HG02885 (cell line): ENCODE measurements around the gene L3MBTL1.

Experiments
- ATAC-seq: cut with Tn5 transposase; IDR thresholded peaks from one replicate; pipeline ENCODE4 v1.9.1; 2021; ENCODE audit warnings: mild to moderate bottlenecking; ENCODE audit not compliant: unreplicated experiment, poor library complexity

L3MBTL1 gene

DNA sequence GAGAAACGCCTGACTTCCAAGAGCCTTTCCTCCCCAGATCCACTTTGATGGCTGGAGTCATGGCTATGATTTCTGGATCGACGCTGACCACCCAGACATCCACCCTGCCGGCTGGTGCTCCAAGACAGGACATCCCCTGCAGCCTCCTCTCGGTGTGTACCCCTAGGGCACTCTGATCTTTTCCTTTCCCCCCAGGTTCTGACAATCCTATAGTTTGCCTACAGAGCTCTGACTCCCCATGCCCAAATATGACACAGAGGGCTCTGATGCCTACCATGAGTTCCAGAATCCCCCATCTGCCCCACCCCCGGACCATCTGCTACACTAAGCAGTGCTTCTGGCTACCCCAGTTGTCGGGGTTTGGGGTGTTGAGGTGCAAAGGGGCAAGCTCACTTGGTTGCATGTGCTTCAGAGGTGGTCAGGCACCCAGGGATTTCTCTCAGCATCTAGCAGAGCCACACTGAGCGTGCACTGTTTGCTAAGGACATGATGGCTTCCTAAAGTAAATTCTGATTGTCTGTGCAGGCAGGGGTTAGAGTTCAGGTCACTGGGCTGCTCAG lies 27.4 kb downstream of the L3MBTL1 start:
- ATAC-seq = no peak

DNA sequence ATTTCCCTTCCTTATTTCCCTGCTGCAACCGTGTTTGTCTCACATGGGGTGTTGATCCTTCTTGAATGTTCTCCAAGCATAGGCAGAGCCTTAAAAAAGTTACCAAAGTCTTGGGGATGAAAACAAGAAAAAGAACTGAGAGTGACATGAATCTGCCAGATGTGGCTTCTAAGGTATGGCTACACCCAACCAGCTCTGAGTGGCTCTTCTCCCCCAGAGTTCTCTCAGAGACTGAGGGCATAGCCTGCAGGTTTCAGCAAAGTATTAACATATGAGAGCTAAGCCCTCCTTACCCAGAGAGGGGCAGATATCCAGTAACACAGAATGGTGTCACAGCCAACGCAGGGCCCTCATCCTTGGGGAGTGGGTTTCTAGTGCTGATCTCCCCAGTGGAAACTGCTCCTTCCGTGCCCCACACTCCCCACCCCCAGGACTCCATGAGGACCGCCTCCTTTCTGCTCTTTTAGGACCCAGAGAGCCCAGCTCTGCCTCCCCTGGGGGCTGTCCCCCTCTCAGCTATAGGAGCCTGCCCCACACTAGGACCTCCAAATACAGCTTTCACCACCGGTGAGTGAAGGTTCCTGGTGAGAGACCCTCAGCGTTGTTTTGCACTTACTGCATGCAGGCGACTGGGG lies 28.0 kb downstream of the L3MBTL1 start:
- no peak for ATAC-seq

DNA sequence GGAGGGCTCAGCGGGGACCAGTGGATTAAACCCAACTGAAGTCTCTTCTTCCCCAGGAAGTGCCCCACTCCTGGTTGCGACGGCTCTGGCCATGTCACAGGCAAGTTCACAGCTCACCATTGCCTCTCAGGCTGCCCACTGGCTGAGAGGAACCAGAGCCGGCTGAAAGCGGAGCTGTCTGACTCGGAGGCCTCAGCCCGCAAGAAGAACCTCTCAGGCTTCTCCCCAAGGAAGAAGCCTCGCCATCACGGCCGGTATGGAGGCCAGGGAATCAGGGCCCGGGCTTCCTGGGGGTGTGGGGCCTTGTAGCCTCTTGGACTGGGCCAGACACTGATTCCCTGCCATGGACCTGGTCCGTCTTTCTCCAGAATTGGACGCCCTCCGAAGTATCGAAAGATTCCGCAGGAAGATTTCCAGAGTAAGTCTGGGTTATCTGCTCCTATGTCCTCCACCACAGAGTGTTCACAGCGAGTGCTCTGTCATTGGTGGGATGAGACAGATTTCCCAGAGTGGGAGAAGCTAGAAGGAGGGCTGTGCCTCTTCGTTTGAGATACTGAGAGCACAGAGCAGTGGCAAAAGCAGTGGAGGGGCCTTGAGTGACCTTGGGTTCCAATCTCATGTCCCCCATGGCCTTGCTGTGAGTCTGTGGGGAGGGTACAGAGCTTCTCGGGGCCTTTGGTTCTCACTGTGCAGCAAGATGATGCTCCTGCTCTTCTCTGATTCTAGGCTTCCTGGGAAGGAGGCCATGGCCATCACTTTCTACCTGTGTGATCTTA lies 28.7 kb downstream of the L3MBTL1 start:
- no peak for ATAC-seq

DNA sequence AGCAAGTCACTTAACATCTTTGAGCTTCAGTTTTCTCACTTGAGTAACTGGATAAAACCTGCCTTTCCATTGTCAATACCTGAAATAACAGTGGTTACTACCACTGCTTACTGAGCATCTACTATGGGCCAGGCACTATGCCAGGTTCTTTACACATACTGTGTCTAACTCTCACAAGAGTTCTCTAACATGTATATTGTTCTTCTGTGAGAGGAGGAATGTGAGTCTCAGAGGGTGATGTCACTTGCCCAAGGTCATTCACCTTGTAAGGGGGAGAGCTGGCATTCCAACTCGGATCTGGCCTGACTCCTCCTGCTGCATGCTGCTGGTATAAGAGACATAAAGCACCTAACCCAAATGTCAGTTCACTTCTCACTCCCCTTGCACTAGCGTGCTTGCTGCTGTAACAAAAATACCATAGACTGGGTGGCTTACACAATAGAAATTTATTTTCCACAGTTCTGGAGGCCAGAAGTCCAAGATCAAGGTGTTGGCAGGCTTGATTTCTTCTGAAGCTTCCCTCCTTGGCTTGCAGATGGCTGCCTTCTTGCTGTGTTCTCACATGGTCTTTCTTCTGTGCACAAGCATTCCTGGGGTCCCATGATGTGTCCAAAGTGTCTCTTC lies 29.4 kb downstream of the L3MBTL1 start:
- ATAC-seq = no peak

DNA sequence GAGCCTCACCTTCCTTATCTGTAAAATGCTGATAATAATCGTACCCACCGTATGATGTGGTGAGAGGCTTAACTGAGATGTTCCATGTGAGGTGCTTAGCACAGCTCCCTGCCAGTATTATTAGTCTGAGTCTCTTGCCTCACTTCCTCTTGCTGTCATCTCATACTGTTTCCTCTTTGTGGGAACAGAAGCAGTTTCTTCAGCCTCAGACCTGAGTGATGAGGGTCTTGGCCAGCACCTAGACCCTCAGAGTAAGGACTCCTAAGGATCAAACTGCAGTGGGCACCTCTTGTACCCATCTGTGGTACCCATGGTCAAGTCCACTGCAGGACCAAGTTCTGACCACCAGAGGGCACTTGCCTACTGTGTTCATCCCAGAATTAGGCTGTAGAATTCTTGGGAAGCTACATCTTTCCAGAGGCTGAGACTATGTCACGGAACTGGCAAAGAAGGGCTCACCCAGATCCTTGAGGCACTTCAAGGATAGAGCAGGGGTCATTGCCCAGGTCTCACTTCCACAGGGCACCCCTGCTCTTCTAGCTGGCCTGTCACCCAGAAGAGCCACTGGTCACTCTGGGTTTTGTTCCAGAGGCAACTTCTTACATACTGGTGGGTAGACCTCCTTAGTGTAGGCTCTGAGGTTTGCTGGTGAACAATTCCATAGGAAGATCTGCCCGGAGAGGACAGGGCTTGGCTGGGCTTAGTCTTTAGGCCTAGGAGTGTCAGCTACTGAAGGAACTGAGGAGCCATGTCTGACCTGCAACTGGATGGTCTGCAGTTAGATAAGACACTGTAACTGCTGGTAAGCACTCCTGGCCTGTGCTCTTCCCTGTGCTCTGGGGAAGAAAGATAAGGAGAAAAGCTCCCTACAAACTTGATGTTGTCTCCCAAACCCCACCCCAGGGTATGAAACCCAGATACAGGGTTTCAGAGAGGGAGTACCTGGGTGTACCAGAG lies 30.7 kb downstream of the L3MBTL1 start:
- no peak for ATAC-seq

DNA sequence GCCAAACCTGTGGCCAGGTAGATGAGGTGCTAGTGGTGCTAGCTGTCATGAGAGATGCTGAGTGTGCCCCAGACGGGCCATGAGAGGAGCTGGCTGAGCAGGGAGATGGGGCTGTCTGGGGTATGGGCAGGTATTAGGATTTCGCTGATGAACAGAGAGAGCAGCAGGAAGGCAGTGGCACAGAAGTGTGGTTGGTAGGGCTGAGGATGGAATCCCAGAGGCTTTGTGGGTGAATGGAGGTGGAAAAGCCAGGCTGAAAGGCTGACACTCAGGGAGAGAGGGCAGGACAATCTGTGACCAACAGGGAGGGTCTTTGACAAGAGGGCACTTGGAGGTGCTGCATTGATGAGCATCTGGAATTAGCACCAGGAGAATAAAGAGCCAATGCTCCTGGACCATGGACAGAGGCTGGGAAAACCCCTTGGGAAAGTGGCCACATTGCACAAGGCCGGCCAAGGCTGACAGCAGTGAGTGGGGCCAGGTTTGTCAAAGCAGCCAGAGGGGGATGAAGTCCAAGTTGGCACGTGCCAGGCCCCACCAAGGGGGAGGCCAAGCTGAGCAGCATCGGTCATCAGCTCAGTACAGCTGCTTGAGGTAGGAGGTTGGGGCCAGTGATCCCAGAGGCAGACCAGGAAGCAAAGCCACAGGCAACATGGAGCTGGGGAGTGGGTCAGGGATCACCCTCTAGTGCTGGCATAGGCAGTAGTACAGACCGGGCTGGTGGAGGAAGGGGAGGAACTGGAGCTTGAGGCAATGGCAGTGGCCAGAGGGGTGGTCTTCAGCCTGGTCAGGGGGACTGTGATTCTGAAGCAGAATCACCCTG lies 31.6 kb downstream of the L3MBTL1 start:
- ATAC-seq = no peak

DNA sequence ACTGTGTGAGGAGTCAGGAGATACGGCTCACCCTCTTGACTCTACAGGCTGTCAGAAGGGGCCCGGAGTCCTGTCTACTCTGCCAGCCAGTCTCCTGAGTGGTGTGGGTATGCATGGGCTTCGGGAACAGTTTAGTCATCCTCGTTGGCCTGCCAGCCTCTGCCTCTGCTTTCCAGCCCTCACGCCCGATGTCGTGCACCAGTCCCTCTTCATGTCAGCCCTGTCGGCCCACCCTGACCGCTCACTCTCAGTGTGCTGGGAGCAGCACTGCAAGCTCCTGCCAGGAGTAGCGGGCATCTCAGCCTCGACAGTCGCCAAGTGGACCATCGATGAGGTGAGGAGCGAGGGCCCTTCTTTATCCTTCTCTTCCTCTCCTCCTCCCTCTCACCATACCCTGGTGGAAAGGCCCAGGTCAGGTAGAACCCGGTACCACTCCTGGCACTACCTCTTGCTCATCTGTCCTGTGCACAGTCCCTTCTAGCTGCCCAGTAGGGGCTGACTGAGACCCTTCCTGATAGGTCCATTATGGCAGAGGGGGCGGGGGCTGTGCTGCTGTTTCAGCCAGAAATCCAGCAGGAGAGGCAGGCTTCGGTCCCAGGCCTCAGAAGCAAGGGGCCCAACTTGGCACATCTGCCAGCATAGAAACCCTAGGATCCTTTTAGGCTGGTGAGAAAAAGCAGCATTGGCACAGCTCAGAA lies 32.6 kb downstream of the L3MBTL1 start:
- no peak for ATAC-seq

DNA sequence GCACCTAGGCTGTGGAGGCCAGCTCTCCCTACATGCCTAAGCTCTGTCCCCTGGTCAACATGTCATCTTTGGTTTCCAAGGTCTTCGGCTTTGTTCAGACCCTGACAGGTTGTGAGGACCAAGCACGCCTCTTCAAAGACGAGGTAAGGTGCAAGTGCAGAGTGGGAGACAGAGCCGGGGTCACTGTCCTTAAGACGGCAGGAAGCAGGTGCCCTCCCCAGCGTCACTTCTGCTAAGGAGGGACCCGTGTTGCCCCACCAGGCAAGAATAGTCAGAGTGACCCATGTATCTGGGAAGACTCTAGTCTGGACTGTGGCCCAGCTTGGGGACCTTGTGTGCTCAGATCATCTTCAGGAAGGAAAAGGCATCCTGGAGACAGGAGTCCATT lies 33.2 kb downstream of the L3MBTL1 start:
- no peak for ATAC-seq

DNA sequence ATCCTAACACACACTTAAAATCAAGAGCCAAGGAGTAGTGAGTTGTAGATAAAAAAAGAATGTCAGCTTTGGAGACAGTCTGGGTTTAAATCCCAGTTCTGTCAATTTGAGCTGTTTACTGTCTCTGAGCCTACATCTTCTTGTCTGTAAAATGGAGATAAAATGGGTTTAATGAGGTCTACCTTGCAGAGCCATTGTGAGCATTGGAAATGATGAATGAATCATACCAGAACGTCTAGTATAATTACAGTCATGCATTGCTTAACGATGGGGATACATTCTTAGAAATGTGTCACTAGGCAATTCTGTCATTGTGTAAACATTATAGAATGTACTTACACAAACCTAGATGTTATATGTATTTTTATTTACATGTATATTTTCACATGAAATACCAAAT lies 33.7 kb downstream of the L3MBTL1 start:
- ATAC-seq = no peak

DNA sequence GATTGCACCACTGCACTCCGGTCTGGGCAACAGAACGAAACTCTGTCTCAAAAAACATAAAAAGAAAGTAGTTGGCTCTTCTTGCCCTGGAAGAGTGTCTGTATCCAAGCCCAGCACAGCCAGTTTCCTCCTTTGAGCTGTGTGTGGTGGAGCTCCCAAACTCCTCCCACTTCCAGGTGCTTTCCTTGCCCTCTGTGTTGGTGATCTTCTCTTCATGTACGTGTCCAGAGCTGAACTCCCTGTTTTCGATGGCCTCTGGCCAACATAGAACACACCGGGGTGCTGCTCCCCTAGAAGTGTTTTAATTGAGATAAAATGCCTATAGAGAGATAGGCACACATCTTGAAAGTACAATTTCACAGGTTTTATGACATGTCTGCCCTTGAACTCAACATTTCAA lies 34.7 kb downstream of the L3MBTL1 start:
- no peak for ATAC-seq

DNA sequence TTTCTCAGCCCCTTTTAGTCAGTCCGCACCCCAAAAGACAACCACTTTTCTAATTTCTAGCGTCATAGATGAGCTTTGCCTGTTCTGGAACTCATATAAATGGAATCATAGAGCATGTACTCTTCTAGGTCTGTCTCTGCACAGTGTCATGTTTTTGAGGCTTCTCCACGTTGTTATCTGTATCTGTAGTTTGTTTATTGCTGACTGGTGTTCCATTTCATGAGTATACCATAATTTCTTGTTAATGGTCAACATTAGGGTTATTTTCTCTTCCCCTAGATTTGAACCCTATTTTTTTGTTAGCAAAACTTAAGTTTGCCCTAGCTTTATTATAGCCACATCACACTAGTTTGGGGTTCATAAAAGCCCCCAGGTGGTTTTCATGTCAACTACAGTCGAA lies 35.2 kb downstream of the L3MBTL1 start:
- no peak for ATAC-seq

DNA sequence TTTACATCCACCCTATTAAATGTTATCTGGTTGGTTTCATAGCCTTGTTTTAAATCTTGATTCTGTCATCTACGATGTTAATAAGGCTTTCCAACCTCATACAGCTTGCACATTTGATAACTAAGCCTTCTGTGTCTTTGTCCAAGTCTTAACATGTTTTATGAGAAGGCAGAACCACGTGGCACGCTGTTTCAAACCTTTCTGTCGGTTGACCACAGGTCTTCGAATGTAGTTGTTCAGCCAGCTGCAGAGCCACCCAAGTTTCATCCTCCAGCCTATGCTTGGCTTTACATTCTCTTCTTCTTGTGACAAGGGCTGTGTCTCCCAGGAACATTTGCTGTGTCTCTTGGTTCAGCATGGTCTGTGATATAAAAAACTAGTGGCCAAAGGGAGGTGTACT lies 35.6 kb downstream of the L3MBTL1 start:
- ATAC-seq = no peak

DNA sequence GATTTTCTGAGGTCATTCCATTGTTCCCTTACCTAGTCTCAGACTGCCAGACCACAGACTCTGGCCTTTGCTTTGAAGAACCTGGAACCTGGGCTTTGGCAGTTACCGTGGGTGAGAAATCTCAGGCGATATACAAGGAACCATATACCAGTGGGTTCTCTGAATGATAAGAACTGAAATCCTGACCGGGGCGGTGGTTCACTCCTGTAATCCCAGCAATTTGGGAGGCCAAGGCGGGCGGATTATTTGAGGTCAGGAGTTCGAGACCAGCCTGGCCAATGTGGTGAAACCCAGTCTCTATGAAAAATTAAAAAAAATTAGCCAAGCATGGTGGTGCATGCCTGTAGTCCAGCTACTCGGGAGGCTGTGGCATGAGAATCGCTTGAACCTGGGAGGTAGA lies 37.0 kb downstream of the L3MBTL1 start:
- ATAC-seq = no peak

DNA sequence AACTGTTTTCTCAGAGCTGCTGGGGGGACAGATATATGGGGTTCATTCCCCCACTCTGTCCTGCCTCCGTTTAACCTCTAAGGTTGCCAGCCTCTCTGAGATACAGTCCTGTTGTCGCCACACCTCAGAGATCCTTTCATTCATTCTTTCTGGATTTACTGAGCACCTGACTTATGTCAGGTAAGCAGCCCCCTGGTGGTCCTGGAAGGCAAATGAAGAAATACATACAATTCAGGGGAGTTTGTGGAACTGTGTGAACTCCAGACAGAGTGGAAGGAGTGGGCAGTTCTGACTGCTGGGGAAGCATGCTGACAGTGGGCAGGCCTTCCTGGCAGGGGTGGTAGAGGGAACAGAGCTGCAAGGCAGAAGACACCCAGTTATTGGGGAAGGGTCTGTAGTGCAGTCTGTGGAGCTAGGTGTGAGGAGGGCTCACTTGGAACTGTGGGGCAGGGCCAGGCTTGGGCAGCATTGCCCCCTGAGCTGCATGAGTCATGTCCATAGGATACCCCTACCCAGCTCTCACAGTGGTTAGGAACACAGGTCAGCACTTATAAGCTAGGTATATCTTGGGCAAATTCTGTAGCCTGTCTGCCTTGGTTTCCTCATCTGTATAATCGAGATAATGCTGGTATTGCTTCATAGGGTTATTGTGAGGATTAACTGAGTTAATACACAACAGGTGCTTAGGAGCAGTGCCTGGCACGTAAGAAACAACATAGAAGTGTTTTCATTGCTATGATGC lies 38.5 kb downstream of the L3MBTL1 start:
- no peak for ATAC-seq

DNA sequence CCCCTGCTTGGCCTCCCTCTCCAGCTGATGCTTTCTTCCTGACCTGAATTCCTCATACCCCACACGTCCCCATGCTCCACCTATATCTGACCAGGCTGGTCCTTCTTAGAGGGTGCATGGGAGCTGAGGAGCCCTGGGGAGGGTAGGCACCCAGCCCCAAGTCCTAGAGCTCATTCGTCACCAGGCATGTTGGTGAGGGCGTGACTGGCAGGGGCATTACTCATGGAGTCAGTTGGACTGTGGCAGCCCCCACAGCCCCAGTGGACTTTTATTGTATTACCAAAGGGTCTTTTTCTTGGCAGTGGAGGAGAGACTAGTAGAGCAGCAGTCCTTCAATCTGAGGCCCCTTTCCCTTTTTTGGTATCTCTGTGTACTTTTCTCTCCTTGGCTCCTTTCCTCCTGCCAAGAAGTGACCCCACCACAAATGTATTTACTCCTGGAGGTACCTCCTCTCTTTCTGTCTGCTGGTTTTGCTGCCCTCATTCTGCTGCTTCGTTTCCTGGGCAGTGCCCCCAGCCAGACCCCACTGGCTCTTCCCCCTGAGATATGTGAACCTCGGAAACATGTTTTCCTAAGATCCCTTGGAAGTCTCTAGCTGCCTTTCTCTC lies 40.9 kb downstream of the L3MBTL1 start:
- no peak for ATAC-seq

DNA sequence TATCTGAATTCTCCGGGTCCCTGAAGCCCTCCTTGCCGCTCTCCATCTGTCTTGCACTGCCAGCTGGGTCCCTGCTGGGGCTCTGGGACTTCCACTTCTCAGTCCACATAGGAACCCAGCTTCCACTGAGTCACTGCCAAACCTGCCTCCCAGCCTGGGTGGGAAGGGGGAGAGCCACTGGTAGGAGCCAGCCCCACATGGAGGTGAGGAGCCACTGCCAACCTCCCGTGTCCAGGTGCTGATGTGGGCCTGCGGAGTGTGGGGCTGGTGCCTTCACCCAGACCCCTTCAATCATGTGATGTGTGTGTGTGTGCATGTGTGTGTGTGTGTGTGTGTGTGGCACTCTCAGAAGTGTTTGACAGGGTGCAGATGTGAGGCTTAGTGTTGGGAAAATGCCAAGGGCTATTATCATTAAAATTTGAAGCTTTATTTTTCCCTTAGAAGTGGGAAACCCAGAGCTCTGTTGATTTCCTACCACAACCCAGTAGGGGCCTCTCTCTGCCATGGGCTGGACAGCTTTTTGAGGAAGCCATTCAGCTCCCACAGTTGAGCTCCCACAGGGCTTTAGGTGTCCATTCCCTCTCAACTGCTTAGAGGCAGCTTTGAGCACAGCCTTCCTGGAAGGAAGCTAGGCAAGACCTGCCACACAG lies 42.0 kb downstream of the L3MBTL1 start:
- no peak for ATAC-seq

DNA sequence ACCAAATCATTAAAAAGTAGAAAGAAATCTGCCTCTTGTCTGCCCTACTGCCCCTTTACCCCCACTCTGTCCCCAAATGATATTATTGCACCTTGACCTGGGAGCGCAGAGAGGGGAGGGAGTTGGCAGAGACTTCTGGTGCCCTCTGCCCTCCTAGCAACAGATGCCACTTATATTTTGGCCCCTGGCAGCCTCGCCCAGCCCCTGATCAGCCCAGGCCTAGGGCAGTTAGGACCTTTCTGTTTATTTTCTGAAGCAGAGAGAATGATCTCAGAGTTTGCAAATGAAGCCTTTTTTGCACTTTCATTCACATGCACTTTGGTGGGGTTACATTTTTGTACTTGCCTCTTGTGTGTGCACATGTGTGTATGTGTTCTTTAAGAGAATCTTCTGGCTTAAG lies 43.0 kb downstream of the L3MBTL1 start:
- no peak for ATAC-seq
